Testis (tissue), 3 donors: Measurements from ENCODE around the gene POP4. TPM values are rescaled to one million over a fixed set of nuclear protein-coding genes. Genes with fewer than 3 reads are reported as not detected.

Experiments
- DNase-seq: peaks from one replicate; pipeline ENCODE4 v3.0.0-alpha.2; 2019
- H3K27ac ChIP-seq, 2 donors: fragments of 200-600 bp; sonication (generic); one replicate each; pipeline ENCODE4 v1.5.1; 2019
- H3K27me3 ChIP-seq: fragments of 200-600 bp; sonication (generic); one replicate; pipeline ENCODE4 v1.5.1; 2019
- H3K36me3 ChIP-seq: fragments of 200-600 bp; sonication (generic); one replicate; pipeline ENCODE4 v1.5.1; 2017; ENCODE audit warnings: low read depth; ENCODE audit errors: missing control alignments
- H3K4me1 ChIP-seq: fragments of 200-600 bp; sonication (generic); one replicate; pipeline ENCODE4 v1.5.1; 2019
- H3K4me3 ChIP-seq, 2 donors: fragments of 200-600 bp; sonication (generic); one replicate each; pipeline ENCODE4 v1.5.1; 2017 to 2019
- H3K9me3 ChIP-seq: fragments of 200-600 bp; sonication (generic); one replicate; pipeline ENCODE4 v1.5.1; 2017
- CTCF ChIP-seq, 3 experiments: fragments of 450-650 bp in 2 of 3; fragments of 200-600 bp in 1 of 3; sonication (generic) in 1 of 3; IDR thresholded peaks; one replicate each; pipeline ENCODE4 v1.5.1; 2016 to 2019; ENCODE audit warnings: antibody characterized with exemption in 3 of 3, mild to moderate bottlenecking in 2 of 3, moderate library complexity in 1 of 3
- POLR2A ChIP-seq: fragments of 450-650 bp; IDR thresholded peaks from one replicate; pipeline ENCODE4 v1.6.1; 2017; ENCODE audit warnings: antibody characterized with exemption, mild to moderate bottlenecking, moderate library complexity
- WGBS, 2 donors: methylation state at CpG; one replicate each; pipeline ENCODE4 v1.1.5; 2018; 5-methylcytosine and 5-hydroxymethylcytosine counted together
- intact Hi-C: fragments of 100-400 bp; cut with DNase I; formaldehyde crosslinking; loops from one replicate; pipeline ENCODE4 v1.15.1; 2023; ENCODE audit warnings: low total_unique reads
- polyA plus RNA-seq: library from polyadenylated mRNA; stranded (reverse); fragments of 350-450 nt; fragmentation: Illumina TruSeq; extraction: RNeasy Lipid Tissue Mini Kit (QIAGEN cat#74804); gene quantifications from one replicate; pipeline ENCODE4 v1.2.3, GENCODE V29; 2014; ENCODE audit warnings: low read depth, low replicate concordance; ENCODE audit not compliant: insufficient read depth
- total RNA-seq, 2 donors: library from RNA; depleted of rRNA; stranded (reverse); fragments of >200 nt; gene quantifications; one replicate each; pipeline ENCODE4 v1.2.3, GENCODE V29; 2016

Gene POP4
- total and polyA plus RNA-seq, 3 donors from 2014 or later: 79.8 to 127 (median 82.4) TPM

GRCh38 chr19:29587059-29587458 is 19.0 kb upstream of the POP4 start:
- no peaks in the 10 kb centered on the region for H3K27me3 ChIP-seq
- H3K27ac ChIP-seq: no peak overlapping the region
- TF ChIP-seq CTCF (IDR thresholded peaks at IDR 0.05) (no peak), POLR2A (no peak)
- no peaks in the 10 kb centered on the region for H3K4me1 ChIP-seq
- intact Hi-C loops: no loop called here
- H3K36me3 ChIP-seq: no peaks in the 10 kb centered on the region
- no peak for DNase-seq
- H3K9me3 ChIP-seq: no peaks in the 10 kb centered on the region
- 69 to 91% methylated on average over 3 of the region's 3 CpGs for WGBS, 2 donors
- H3K4me3 ChIP-seq: no peak overlapping the region

- no peak for TF ChIP-seq POLR2A
- no peak for TF ChIP-seq CTCF (IDR thresholded peaks at IDR 0.05)
- H3K9me3 ChIP-seq: no peaks in the 10 kb centered on the region
- H3K36me3 ChIP-seq: no peaks in the 10 kb centered on the region
- H3K27ac ChIP-seq: no peak overlapping the region
- intact Hi-C loops: no loop called here
- no peaks in the 10 kb centered on the region for H3K27me3 ChIP-seq
- WGBS, 2 donors: 73 to 80% methylated on average over 2 of the region's 2 CpGs
- H3K4me3 ChIP-seq: no peak overlapping the region
- DNase-seq: no peak
- no peaks in the 10 kb centered on the region for H3K4me1 ChIP-seq
Measured at GRCh38 chr19:29587518-29587986, 18.5 kb upstream of the POP4 start.

- H3K27me3 ChIP-seq: no peaks in the 10 kb centered on the region
- no peaks in the 10 kb centered on the region for H3K4me1 ChIP-seq
- no peak overlapping the region for H3K4me3 ChIP-seq
- 83 to 89% methylated on average over 2 of the region's 2 CpGs for WGBS, 2 donors
- intact Hi-C loops: no loop called here
- H3K36me3 ChIP-seq: no peaks in the 10 kb centered on the region
- no peak for DNase-seq
- no peaks in the 10 kb centered on the region for H3K9me3 ChIP-seq
- H3K27ac ChIP-seq: no peak overlapping the region
- TF ChIP-seq CTCF (IDR thresholded peaks at IDR 0.05): no peak
- TF ChIP-seq POLR2A: no peak
Measured at GRCh38 chr19:29588095-29588494, 18.0 kb upstream of the POP4 start.

GRCh38 chr19:29590278-29590677 is 15.8 kb upstream of the POP4 start:
- Histone ChIP-seq H3K27me3 (no peaks in the 10 kb centered on the region), H3K27ac (no peak overlapping the region), H3K4me1 (no peaks in the 10 kb centered on the region), H3K36me3 (no peaks in the 10 kb centered on the region), H3K9me3 (no peaks in the 10 kb centered on the region), H3K4me3 (no peak overlapping the region)
- no peak for DNase-seq
- intact Hi-C loops: no loop called here
- TF ChIP-seq CTCF (IDR thresholded peaks at IDR 0.05) (no peak), POLR2A (no peak)
- 53 to 70% methylated on average over 5 of the region's 5 CpGs for WGBS, 2 donors

GRCh38 chr19:29591670-29592069 is 14.4 kb upstream of the POP4 start:
- H3K4me1 ChIP-seq: no peaks in the 10 kb centered on the region
- H3K9me3 ChIP-seq: no peaks in the 10 kb centered on the region
- WGBS, 2 donors: 93 to 96% methylated on average over 3 of the region's 3 CpGs
- TF ChIP-seq CTCF (IDR thresholded peaks at IDR 0.05) (no peak), POLR2A (no peak)
- no peaks in the 10 kb centered on the region for H3K27me3 ChIP-seq
- intact Hi-C loops: no loop called here
- H3K27ac ChIP-seq: no peak overlapping the region
- no peak for DNase-seq
- no peaks in the 10 kb centered on the region for H3K36me3 ChIP-seq
- H3K4me3 ChIP-seq: no peak overlapping the region
